ENCODE results near the gene AMOT. TPM values are rescaled to one million over a fixed set of nuclear protein-coding genes. Genes with fewer than 3 reads are reported as not detected.

Gene AMOT
- total RNA-seq, 4 donors from 2014 or later = 6.8 to 32.3 (median 10.0) TPM

DNA sequence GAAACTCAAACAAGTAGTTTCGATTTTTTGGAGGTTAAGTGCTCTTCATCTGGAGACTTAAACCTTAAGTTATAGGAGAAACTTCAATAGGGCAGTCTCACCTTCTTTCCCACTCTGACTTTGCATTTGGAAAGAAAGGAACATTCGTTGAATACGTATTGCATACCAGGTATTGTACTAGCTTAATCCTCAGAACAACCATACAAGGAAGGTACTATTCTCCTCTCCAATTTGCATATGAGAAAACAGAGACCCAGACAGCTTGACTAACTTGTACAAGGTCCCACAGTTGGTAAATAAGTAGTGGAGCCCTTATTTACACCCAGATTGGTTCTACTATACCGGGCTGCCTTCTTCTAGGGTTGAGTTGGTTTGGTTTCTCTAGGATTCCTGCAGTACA lies 32.6 kb downstream of the AMOT start:
- Histone ChIP-seq H3K27ac (no peak overlapping the region), H3K4me1 (no peaks in the 10 kb centered on the region), H3K9me3 (no peaks in the 10 kb centered on the region), H3K36me3 (peaks cover 0 to 32% of the 10 kb centered on the region in 2 donors), H3K27me3 (no peaks in the 10 kb centered on the region), H3K4me3 (no peak overlapping the region)
- no peak for ATAC-seq
- WGBS, 2 donors (ENCODE audit: low coverage in 1 of 2) = 71 to 100% methylated on average over 1 to 4 of the region's 4 CpGs
- TF ChIP-seq EP300 (IDR thresholded peaks at IDR 0.05) (no peak), POLR2AphosphoS5 (IDR thresholded peaks at IDR 0.05) (no peak), POLR2A (IDR thresholded peaks at IDR 0.05) (no peak)
- TF ChIP-seq, protein P1, sequence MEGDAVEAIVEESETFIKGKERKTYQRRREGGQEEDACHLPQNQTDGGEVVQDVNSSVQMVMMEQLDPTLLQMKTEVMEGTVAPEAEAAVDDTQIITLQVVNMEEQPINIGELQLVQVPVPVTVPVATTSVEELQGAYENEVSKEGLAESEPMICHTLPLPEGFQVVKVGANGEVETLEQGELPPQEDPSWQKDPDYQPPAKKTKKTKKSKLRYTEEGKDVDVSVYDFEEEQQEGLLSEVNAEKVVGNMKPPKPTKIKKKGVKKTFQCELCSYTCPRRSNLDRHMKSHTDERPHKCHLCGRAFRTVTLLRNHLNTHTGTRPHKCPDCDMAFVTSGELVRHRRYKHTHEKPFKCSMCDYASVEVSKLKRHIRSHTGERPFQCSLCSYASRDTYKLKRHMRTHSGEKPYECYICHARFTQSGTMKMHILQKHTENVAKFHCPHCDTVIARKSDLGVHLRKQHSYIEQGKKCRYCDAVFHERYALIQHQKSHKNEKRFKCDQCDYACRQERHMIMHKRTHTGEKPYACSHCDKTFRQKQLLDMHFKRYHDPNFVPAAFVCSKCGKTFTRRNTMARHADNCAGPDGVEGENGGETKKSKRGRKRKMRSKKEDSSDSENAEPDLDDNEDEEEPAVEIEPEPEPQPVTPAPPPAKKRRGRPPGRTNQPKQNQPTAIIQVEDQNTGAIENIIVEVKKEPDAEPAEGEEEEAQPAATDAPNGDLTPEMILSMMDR (IDR thresholded peaks at IDR 0.05) = no peak

DNA sequence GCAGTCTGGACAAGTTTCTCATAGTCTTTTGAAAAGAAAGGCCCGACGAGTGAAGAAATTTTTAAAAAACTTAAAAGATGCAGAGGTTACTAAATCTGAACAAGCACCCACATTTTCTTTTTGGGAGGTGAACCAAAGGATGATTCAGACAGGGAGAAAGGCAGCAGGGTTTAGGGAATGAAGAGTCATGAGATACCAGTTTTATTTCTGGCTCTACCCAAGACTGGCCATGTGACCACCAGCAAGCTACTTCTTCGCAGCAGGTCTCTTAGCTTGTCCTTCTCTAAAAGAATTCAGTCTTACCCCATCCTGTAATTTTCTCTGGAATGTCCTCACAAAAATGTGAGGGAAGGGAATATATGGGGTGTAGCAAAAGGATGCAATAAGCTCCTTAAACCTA lies 37.6 kb downstream of the AMOT start:
- Histone ChIP-seq H3K27me3 (no peaks in the 10 kb centered on the region), H3K36me3 (peaks cover 0 to 18% of the 10 kb centered on the region in 2 donors), H3K9me3 (no peaks in the 10 kb centered on the region), H3K4me1 (no peaks in the 10 kb centered on the region), H3K4me3 (no peak overlapping the region), H3K27ac (no peak overlapping the region)
- no peak for TF ChIP-seq POLR2A (IDR thresholded peaks at IDR 0.05)
- 63% methylated on average over 2 of the region's 3 CpGs; no CpG with 5 or more reads in 1 of the 2 donors for WGBS, 2 donors (ENCODE audit: low coverage in 1 of 2)
- ATAC-seq = no peak

DNA sequence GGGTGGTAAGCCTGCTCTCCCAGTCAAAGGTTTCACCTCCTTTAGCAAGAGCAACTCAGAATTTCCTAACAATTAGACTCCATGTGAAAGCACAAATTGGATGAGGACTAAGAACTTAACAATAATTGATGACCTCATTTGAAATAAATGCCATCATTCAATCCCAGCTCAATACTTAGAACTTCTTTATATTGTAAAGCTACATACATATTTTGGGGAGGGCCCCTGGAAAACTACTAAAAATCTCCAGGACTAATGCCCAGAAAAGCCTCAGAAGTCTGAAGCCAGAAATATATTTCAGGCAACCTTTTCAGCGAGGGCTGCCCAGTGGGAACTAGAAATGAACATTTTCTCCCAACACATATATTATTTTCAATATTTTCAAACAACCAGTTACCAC lies 38.1 kb downstream of the AMOT start:
- peaks cover 0 to 18% of the 10 kb centered on the region in 2 donors for H3K36me3 ChIP-seq
- ATAC-seq = no peak
- WGBS, 2 donors (ENCODE audit: low coverage in 1 of 2) = 71% methylated on average over 1 of the region's 1 CpG; no CpG with 5 or more reads in 1 of the 2 donors

DNA sequence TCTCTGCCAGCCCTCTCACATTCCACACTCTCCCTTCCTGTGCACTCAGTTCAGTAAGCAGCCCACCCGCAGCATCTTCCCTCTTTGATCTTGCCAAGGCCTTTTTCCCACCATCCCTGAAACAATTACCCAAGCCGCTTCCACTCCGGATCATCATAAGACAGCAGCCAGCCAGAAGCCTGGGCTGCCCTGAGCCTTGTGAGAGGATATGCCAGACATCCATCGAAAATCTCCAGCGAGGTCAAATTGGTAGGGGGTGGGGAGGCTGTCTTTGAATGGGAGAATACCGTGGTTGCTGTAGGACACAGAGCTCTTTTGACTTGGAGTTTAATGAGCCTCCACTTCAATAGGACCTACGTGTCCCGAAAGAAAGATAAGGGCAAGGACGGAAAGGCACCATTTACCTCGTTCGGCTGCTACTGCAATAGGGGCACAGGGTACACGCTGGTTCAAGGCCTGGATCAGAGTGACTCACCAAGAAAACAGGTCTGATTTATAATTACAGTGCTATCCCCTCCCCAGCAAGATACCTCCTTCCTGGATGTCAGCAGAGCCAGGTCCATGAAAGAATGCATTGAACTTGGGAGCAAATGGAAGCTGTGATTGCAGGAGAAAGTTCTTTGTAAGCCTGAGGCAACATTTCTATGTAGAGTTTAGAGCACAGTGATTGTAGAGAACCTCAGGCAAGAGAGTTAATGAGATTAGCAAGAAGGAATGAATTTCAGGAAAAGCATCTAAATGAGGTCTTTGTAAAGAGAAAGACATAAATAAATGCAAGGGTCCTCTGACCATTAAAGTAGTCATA lies 39.5 kb downstream of the AMOT start:
- Histone ChIP-seq H3K9me3 (no peaks in the 10 kb centered on the region), H3K4me3 (no peak overlapping the region), H3K27me3 (no peaks in the 10 kb centered on the region), H3K36me3 (peaks cover 0 to 10% of the 10 kb centered on the region in 2 donors), H3K4me1 (no peaks in the 10 kb centered on the region), H3K27ac (no peak overlapping the region)
- 80 to 97% methylated on average over 5 to 7 of the region's 12 CpGs for WGBS, 2 donors (ENCODE audit: low coverage in 1 of 2)
- TF ChIP-seq POLR2A (IDR thresholded peaks at IDR 0.05) = no peak
- TF ChIP-seq, protein P1 (IDR thresholded peaks at IDR 0.05) = no peak
- no peak for TF ChIP-seq EP300 (IDR thresholded peaks at IDR 0.05)
- no peak for TF ChIP-seq POLR2AphosphoS5 (IDR thresholded peaks at IDR 0.05)
- ATAC-seq = no peak

More for the DNA sequence above, 38.1 kb downstream of the AMOT start:
- no peaks in the 10 kb centered on the region for H3K9me3 ChIP-seq
- H3K4me1 ChIP-seq = no peaks in the 10 kb centered on the region
- no peaks in the 10 kb centered on the region for H3K27me3 ChIP-seq
- no peak overlapping the region for H3K4me3 ChIP-seq
- H3K27ac ChIP-seq = no peak overlapping the region
- TF ChIP-seq POLR2AphosphoS5 (IDR thresholded peaks at IDR 0.05) (no peak), EP300 (IDR thresholded peaks at IDR 0.05) (no peak), POLR2A (IDR thresholded peaks at IDR 0.05) (no peak)
- TF ChIP-seq, protein P1 (IDR thresholded peaks at IDR 0.05) = no peak

DNA sequence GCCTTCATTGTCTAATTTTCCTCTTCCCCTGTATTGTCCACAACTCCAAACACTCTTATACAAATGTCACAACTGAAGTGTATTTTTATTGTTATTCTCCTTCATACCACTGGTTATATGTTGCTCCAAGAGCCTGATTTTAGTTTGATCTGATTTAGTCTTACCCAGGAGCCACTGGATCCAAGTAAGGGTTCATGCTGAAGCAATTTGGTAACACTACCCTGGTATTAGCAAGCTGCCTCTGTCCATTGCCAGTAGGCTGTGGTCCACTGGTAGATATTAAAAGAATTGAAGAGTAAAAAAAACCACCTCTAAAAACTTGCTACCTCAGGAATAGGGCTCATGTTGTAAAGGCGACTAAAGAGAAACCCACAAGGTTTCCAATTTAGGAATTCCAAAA lies 41.2 kb downstream of the AMOT start:
- no peak for ATAC-seq
- no peak overlapping the region for H3K27ac ChIP-seq
- H3K36me3 ChIP-seq = peaks cover 0 to 6% of the 10 kb centered on the region in 2 donors
- no peaks in the 10 kb centered on the region for H3K9me3 ChIP-seq
- H3K4me3 ChIP-seq = no peak overlapping the region
- no peak for TF ChIP-seq EP300 (IDR thresholded peaks at IDR 0.05)
- WGBS, 2 donors (ENCODE audit: low coverage in 1 of 2) = 100% methylated on average over 1 of the region's 1 CpG; no CpG with 5 or more reads in 1 of the 2 donors
- no peaks in the 10 kb centered on the region for H3K4me1 ChIP-seq
- no peaks in the 10 kb centered on the region for H3K27me3 ChIP-seq

DNA sequence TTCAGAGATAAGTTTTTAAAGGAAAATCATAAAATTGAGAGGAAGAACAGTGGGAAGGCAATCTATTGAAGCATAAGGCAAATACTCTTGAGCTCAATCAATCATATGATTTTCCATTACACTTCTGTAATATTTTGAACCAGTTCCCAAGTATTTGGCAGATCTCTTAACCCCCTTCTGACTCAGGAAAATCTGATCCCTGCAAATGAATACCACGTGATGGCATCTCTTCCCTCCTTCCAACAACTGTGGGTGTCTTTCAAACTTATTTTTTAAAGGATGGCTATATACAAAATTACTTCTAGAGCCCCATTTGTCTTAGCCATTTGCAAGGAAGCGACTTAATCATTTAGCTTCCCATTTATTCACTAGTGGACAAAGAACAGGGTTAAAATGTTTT lies 41.9 kb downstream of the AMOT start:
- H3K27ac ChIP-seq = no peak overlapping the region
- peaks cover 0 to 6% of the 10 kb centered on the region in 2 donors for H3K36me3 ChIP-seq
- TF ChIP-seq EP300 (IDR thresholded peaks at IDR 0.05) (no peak), POLR2A (IDR thresholded peaks at IDR 0.05) (no peak), POLR2AphosphoS5 (IDR thresholded peaks at IDR 0.05) (no peak)
- TF ChIP-seq, protein P1 (IDR thresholded peaks at IDR 0.05) = no peak
- H3K27me3 ChIP-seq = no peaks in the 10 kb centered on the region
- H3K4me1 ChIP-seq = no peaks in the 10 kb centered on the region
- no peaks in the 10 kb centered on the region for H3K9me3 ChIP-seq
- no peak for ATAC-seq
- no peak overlapping the region for H3K4me3 ChIP-seq
- 59 to 83% methylated on average over 2 of the region's 2 CpGs for WGBS, 2 donors (ENCODE audit: low coverage in 1 of 2)
